GM13976 (cell line): Measurements from ENCODE around the gene CACNG4.

Experiments used
- DNase-seq: peaks from one replicate; pipeline ENCODE4 v3.0.0; 2012; ENCODE audit warnings: low spot score
- in situ Hi-C: fragments of 300-500 bp; cut with MboI; formaldehyde crosslinking; loops from one replicate; pipeline ENCODE4 v1.12.0; 2022; ENCODE audit warnings: low sequenced_read_pairs, mixed read lengths, inconsistent platforms; ENCODE audit not compliant: unreplicated experiment
- TF ChIP-seq, protein P1 (sequence below): IDR thresholded peaks from 2 replicates; pipeline ENCODE4 v1.5.1; 2012; ENCODE audit warnings: borderline replicate concordance, mild to moderate bottlenecking; ENCODE audit not compliant: insufficient read depth; ENCODE audit errors: extremely low read depth, missing control alignments, control extremely low read depth

Gene CACNG4

DNA sequence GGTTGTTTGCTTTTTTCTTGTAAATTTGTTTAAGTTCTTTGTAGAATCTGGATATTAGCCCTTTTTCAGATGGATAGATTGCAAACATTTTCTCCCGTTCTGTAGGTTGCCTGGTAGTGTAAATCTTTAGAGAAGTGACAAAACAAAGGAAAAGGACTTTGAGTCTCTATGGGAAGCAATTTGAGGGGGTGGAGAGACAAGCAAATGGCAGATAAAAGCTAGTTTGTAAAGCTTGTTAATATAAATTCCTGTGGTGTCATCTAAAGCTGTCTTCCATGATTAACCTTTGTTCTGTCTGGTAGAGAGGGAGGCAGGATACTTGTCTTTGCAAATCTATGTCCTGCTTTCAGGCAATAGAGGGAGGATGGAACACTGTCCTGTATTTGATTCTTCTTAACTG is 40.6 kb upstream of the CACNG4 start:
- DNase-seq = no peak
- TF ChIP-seq, protein P1, sequence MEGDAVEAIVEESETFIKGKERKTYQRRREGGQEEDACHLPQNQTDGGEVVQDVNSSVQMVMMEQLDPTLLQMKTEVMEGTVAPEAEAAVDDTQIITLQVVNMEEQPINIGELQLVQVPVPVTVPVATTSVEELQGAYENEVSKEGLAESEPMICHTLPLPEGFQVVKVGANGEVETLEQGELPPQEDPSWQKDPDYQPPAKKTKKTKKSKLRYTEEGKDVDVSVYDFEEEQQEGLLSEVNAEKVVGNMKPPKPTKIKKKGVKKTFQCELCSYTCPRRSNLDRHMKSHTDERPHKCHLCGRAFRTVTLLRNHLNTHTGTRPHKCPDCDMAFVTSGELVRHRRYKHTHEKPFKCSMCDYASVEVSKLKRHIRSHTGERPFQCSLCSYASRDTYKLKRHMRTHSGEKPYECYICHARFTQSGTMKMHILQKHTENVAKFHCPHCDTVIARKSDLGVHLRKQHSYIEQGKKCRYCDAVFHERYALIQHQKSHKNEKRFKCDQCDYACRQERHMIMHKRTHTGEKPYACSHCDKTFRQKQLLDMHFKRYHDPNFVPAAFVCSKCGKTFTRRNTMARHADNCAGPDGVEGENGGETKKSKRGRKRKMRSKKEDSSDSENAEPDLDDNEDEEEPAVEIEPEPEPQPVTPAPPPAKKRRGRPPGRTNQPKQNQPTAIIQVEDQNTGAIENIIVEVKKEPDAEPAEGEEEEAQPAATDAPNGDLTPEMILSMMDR = no peak
- in situ Hi-C loops = no loop called here

DNA sequence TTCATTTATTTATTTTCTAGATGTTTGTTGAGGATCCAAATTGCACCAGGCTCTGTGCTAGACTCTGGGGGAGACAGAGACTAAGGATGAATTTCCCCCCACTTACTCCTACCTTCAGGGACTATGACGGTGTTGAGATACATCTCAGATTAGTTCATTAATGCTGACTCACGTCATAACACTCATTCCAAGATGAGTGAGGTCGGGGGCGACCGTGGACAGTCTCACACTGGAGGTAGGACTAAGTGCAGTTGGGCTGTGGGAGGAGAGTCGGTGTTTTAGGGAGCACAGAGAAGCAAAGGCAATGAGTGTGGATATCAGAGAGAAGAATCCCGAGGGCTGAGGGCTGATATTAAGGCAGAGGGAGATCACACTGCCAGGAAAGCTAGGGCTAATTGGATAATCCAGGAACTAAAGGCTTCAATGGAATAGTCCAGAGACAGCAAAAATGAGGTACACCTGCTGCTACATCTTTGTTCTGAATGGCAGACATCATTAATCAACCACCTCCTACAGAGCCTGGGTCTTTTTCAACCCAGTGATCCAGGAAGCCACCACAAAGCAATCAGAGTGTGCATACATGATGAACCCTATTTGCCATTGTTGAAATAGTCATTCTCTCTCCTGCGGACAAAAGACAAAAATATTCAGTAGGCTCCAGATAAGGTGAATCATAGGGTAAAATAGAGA is 38.6 kb upstream of the CACNG4 start:
- no peak for DNase-seq
- in situ Hi-C loops = no loop called here
- TF ChIP-seq, protein P1 = no peak

DNA sequence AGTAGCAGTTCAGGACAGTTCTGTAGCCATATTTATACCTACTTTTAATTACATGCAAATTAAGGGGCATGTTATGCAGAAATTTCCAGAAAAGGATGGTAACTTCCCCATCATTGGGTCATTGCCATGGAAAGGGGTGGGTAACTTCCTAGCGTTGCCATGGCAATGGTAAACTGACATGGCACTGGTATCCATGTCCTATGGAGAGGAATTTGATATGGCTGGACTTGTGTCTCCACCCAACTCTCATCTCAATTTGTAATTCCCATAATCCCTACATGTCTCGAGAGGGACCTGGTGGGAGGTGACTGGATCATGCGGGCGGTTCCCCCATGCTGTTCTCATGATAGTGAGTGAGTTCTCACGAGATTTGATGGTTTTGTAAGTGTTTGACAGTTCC is 35.6 kb upstream of the CACNG4 start:
- no peak for DNase-seq
- TF ChIP-seq, protein P1 = no peak
- in situ Hi-C loops = no loop called here

DNA sequence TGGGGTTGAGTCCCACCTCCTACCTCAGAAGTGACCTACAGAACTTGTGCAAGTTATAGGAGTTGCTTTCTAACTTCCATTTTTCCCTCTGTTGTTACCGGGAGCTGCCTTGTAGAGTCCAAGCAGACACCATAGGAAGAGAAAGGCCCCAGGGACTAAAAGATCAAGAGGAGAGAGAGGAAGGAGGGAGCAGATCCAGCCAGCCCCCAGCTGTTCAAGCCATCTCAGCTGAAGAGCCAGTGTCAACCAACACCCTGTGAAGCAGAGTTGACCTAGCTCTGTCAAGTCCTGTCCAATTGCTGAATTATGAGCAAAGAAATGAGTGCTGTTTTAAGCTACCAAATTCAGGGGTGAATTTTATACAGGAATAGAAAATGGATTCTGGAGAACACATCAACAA is 34.9 kb upstream of the CACNG4 start:
- in situ Hi-C loops = no loop called here

DNA sequence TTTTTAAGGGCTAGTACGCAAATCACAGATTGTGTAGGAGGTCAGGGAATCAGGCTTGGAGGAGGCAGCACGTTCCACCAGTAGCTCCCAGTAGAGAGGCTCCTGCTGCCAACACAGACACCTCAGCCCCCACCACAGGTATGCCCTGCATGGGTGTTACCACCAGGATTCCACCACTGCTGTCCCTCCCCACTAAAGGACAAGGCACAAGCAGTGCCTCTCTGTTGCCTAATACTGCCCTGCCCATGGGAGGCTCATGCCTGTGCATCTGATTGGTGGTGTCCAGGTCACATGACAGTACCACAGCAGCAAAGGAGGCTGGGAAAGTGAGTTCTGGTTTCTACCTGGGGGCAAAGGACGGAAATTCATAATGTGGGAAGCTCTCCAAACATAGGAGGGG is 33.6 kb upstream of the CACNG4 start:
- in situ Hi-C loops = no loop called here
- TF ChIP-seq, protein P1 = no peak

More for the DNA sequence above, 34.9 kb upstream of the CACNG4 start:
- TF ChIP-seq, protein P1 = no peak
- DNase-seq = no peak

DNA sequence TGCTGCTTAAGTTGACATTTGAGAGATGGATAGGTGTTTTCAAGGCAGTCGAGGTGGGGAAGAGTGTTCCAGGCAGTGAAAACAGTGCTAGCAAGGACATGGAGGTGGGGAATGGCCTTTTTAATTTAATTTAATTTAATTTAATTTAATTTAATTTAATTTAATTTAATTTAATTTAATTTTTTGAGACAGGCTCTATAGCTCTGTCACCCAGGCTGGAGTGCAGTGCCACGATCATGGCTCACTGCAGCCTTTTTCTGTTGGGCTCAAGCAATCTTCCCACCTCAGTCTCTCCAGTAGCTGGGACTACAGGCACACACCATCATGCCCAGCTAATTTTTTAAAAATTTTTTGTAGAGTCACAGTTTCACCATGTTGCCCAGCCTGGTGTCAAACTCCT is 32.2 kb upstream of the CACNG4 start:
- in situ Hi-C loops = no loop called here
- TF ChIP-seq, protein P1 = no peak
- no peak for DNase-seq

More for the DNA sequence above, 33.6 kb upstream of the CACNG4 start:
- DNase-seq = no peak
